T-cell (primary cell): Measurements from ENCODE around the gene PIGS. TPM values are rescaled to one million over a fixed set of nuclear protein-coding genes. Genes with fewer than 3 reads are reported as not detected.

Source experiments
- ATAC-seq, 4 experiments: fragments of 200-7000 bp in 3 of 4; fragments of 150-1000 bp in 1 of 4; cut with Tn5 transposase; replicated peaks in 1 of 4; 1 replicate in 3 of 4; 2 replicates in 1 of 4; pipeline ENCODE4 v1.10.0; 2021; ENCODE audit warnings: moderate library complexity in 3 of 4, mild to moderate bottlenecking in 2 of 4, moderate number of reproducible peaks in 1 of 4
- CTCF ChIA-PET, 2 donors: fragments of 300-600 bp; sonication (Branson Sonifier 250); formaldehyde crosslinking; loops; one replicate each; lab custom pipeline; 2022; ENCODE audit warnings: antibody characterized with exemption in 2 of 2; lab: Charles Lee
- POLR2A ChIA-PET, 2 donors: fragments of 300-600 bp; sonication (Branson Sonifier 250); formaldehyde crosslinking; loops; one replicate each; lab custom pipeline; 2022; ENCODE audit warnings: antibody characterized with exemption in 2 of 2; lab: Charles Lee
- DNase-seq, 35 experiments: peaks; one replicate each; pipeline versions ENCODE4 v3.0.0 to v3.0.0-alpha.2; 2013 to 2023
- H3K27ac ChIP-seq: one replicate; pipeline ENCODE4 v1.5.1; 2013; ENCODE audit warnings: low read length
- H3K27me3 ChIP-seq, 2 experiments: replicated peaks in 1 of 2; 1 replicate in 1 of 2; 2 replicates in 1 of 2; pipeline versions ENCODE4 v1.6.1 to v1.7.0; 2013; ENCODE audit warnings: low read length in 1 of 2, mixed read lengths in 1 of 2; ENCODE audit not compliant: control insufficient read depth in 2 of 2, insufficient read depth in 2 of 2; ENCODE audit errors: extremely low read depth in 1 of 2
- H3K36me3 ChIP-seq, 2 donors: 1 replicate in 1 of 2; 2 replicates in 1 of 2; pipeline versions ENCODE4 v1.6.1 to v1.7.0; 2013; ENCODE audit warnings: low read length in 1 of 2; ENCODE audit not compliant: control insufficient read depth in 2 of 2, insufficient read depth in 1 of 2; ENCODE audit errors: extremely low read depth in 1 of 2
- H3K4me1 ChIP-seq, 2 experiments: 1 replicate in 1 of 2; 2 replicates in 1 of 2; pipeline versions ENCODE4 v1.6.1 to v1.7.0; 2013; ENCODE audit warnings: low read length in 2 of 2, mixed read lengths in 1 of 2; ENCODE audit not compliant: insufficient read depth in 2 of 2, control insufficient read depth in 1 of 2; ENCODE audit errors: extremely low read depth in 1 of 2
- H3K4me3 ChIP-seq, 2 donors: 1 replicate in 1 of 2; 2 replicates in 1 of 2; pipeline versions ENCODE4 v1.5.1 to v1.7.0; 2013; ENCODE audit warnings: mild to moderate bottlenecking in 2 of 2, low read length in 1 of 2, moderate library complexity in 1 of 2; ENCODE audit not compliant: control insufficient read depth in 1 of 2; ENCODE audit errors: extremely low read depth in 1 of 2
- H3K9me3 ChIP-seq: 2 replicates; pipeline ENCODE4 v1.7.0; 2013
- H3K27ac Mint-ChIP-seq, 2 donors: one replicate each; pipeline ENCODE4 v1.8.0; 2020 to 2021; ENCODE audit warnings: mild to moderate bottlenecking in 2 of 2, mixed read lengths in 2 of 2
- H3K27me3 Mint-ChIP-seq, 2 donors: one replicate each; pipeline ENCODE4 v1.8.0; 2021 to 2022; ENCODE audit warnings: mixed read lengths in 2 of 2
- H3K36me3 Mint-ChIP-seq: one replicate; pipeline ENCODE4 v1.8.0; 2021; ENCODE audit warnings: mixed read lengths
- H3K4me1 Mint-ChIP-seq, 3 donors: one replicate each; pipeline ENCODE4 v1.8.0; 2020 to 2022; ENCODE audit warnings: mixed read lengths in 3 of 3, mild to moderate bottlenecking in 1 of 3
- H3K4me3 Mint-ChIP-seq, 3 donors: one replicate each; pipeline ENCODE4 v1.8.0; 2020 to 2022; ENCODE audit warnings: mild to moderate bottlenecking in 3 of 3, mixed read lengths in 3 of 3, moderate library complexity in 3 of 3
- H3K9me3 Mint-ChIP-seq, 3 donors: one replicate each; pipeline ENCODE4 v1.8.0; 2020 to 2022; ENCODE audit warnings: mixed read lengths in 3 of 3
- WGBS: methylation state at CpG from one replicate; pipeline ENCODE4 v1.1.5; 2013; ENCODE audit warnings: missing lambda C conversion rate; ENCODE audit not compliant: insufficient coverage; 5-methylcytosine and 5-hydroxymethylcytosine counted together
- total RNA-seq, 35 experiments: library from RNA in 6 of 35; stranded (reverse) in 6 of 35; fragments of 120-200 nt in 1 of 35; gene quantifications; one replicate each; pipeline versions ENCODE4 v1.2.1 to v1.2.4 and lab custom pipeline; 2013 to 2026

PIGS gene
- total RNA-seq, 5 donors from 2014 or later (not counting 1 experiment from before 2014, with no cell fraction given), result 54.9 to 63.0 (median 60.9) TPM

DNA sequence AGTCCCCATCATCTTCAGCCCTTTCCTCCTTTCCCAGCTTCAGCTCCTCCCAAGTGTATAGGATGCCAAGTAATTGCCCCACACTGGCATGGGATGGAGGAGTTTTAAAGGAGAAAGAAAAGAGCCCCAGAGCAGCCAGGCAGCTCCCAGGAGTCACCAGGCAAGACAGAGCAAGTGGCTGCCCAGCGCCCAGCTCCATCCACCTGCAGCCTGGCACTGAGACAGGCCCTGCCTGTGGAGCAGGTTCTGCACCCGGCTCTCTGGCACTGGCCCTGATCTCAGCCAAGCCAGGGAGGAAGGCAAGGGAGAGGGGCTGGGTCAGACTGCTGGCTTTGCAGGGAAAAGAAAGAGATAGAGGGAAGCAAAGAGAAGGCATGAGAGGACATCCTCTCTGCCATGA is 43.5 kb downstream of the PIGS start:
- no peaks in the 10 kb centered on the region for H3K36me3 Mint-ChIP-seq
- Histone ChIP-seq H3K36me3 (no peaks in the 10 kb centered on the region), H3K4me3 (no peak overlapping the region), H3K9me3 (no peaks in the 10 kb centered on the region), H3K27me3 (peaks cover 0 to 16% of the 10 kb centered on the region in 2 experiments), H3K27ac (no peak overlapping the region), H3K4me1 (no peaks in the 10 kb centered on the region)
- POLR2A ChIA-PET, result no interaction called here
- H3K27ac Mint-ChIP-seq, result no peak overlapping the region
- H3K9me3 Mint-ChIP-seq, result no peaks in the 10 kb centered on the region
- DNase-seq, result no peak
- CTCF ChIA-PET, result no interaction called here
- ATAC-seq, result no peak
- H3K27me3 Mint-ChIP-seq, result peaks cover 0 to 2% of the 10 kb centered on the region in 2 donors
- H3K4me1 Mint-ChIP-seq, result no peaks in the 10 kb centered on the region
- WGBS, result 92% methylated on average over 2 of the region's 2 CpGs
- no peak overlapping the region for H3K4me3 Mint-ChIP-seq

DNA sequence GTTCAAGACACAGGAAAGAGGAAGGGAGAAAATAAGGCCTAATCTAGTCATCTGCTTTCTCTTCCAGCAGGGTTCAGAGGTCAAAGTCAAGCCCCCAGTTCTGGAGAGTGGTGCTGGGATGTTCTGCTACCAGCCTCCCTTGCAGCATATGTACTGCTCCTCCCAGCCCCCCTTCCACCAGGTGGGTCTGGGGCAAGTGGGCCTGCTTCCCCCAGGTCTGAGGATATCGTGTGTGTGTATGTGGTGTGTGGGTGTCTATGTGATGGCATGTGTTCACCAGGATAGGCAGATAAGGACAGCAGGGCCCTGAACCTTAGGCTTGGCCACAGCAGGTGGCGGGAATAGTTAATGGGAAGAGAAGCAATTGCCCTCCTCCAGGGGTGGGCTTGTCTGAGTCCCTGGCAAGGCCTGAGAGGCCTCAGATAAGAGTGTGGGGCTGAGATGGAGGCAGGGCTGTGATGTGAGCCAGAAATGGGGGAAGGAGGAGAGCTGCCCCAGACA is 44.1 kb downstream of the PIGS start:
- Histone ChIP-seq H3K9me3 (no peaks in the 10 kb centered on the region), H3K36me3 (no peaks in the 10 kb centered on the region), H3K4me1 (no peaks in the 10 kb centered on the region), H3K4me3 (no peak overlapping the region), H3K27ac (no peak overlapping the region), H3K27me3 (peaks cover 0 to 11% of the 10 kb centered on the region in 2 experiments)
- ATAC-seq (no peak), DNase-seq (no peak)
- WGBS, result 79% methylated on average over 2 of the region's 2 CpGs
- POLR2A ChIA-PET, result no interaction called here
- H3K4me3 Mint-ChIP-seq, result no peak overlapping the region
- H3K27me3 Mint-ChIP-seq, result peaks cover 0 to 2% of the 10 kb centered on the region in 2 donors
- no peak overlapping the region for H3K27ac Mint-ChIP-seq
- CTCF ChIA-PET, result no interaction called here
- no peaks in the 10 kb centered on the region for H3K4me1 Mint-ChIP-seq
- no peaks in the 10 kb centered on the region for H3K36me3 Mint-ChIP-seq
- H3K9me3 Mint-ChIP-seq, result no peaks in the 10 kb centered on the region

DNA sequence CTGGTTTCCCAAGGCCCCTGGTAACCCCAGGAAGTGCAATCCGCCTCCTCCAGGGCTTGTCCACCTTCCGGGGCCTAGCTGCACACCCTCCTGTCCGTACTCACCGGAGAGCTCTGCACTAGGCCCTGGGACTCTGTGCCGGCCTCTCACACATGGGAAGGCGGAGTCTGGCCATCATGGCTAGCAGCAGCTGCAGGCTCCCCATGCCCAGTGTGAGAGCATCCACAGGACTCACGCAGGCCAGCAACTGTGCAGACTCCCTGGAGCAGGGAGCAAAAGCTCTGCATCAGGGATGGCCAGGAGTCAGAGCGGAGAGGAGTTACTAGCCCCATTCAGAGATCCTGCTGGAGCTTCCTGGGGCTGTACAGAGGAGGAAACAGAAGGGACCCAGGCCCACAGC is 44.9 kb downstream of the PIGS start:
- Histone ChIP-seq H3K4me1 (no peaks in the 10 kb centered on the region), H3K4me3 (no peak overlapping the region), H3K36me3 (no peaks in the 10 kb centered on the region), H3K27ac (no peak overlapping the region), H3K27me3 (peaks cover 0 to 9% of the 10 kb centered on the region in 2 experiments), H3K9me3 (no peaks in the 10 kb centered on the region)
- H3K4me1 Mint-ChIP-seq, result no peaks in the 10 kb centered on the region
- no peak overlapping the region for H3K4me3 Mint-ChIP-seq
- CTCF ChIA-PET, result no interaction called here
- no peaks in the 10 kb centered on the region for H3K36me3 Mint-ChIP-seq
- ATAC-seq (no peak), DNase-seq (no peak)
- H3K27me3 Mint-ChIP-seq, result peaks cover 0 to 2% of the 10 kb centered on the region in 2 donors
- WGBS, result 76% methylated on average over 8 of the region's 8 CpGs
- POLR2A ChIA-PET, result no interaction called here
- H3K27ac Mint-ChIP-seq, result no peak overlapping the region
- no peaks in the 10 kb centered on the region for H3K9me3 Mint-ChIP-seq

DNA sequence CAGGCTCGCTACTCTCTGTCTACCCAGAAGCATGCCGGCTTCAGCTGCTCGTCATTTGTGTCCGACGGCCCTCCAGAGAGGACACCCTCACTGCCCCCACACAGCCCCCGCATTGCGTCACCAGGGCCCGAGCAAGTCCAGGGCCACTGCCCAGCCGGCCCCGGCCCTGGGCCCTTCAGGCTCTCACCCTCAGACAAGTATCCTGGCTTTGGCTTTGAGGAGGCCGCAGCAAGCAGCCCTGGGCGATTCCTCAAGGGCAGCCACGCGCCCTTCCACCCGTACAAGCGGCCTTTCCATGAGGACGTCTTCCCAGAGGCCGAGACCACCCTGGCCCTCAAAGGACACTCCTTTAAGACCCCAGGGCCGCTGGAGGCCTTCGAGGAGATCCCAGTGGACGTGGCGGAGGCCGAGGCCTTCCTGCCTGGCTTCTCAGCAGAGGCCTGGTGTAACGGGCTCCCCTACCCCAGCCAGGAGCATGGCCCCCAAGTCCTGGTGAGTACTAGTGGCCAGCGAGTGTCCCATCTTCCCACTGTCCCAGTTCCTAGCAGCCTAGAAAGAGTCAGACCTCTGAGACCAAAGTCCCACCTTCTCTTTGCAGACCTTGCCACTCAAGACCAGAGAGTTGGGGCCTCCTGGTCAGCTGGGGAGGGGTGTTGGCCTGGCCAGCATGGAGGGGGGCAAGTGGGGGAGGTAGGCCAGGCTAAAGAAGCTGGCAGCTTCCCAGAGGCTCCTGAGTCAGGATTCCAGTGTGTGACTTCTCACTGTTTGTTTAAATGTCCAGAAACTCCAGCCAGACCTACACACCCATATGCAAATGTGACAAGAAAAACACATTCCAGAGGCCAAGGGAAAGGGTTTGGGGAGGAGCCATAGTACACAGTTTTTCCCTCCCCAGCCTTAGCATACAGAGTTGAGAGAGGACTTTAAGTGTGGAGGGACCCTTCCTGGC is 46.6 kb downstream of the PIGS start:
- Mint-ChIP-seq H3K27ac (no peak overlapping the region), H3K27me3 (no peaks in the 10 kb centered on the region), H3K9me3 (no peaks in the 10 kb centered on the region), H3K4me3 (no peak overlapping the region), H3K36me3 (no peaks in the 10 kb centered on the region), H3K4me1 (no peaks in the 10 kb centered on the region)
- DNase-seq (no peak), ATAC-seq (no peak)
- Histone ChIP-seq H3K4me1 (no peaks in the 10 kb centered on the region), H3K27me3 (peaks cover 0 to 4% of the 10 kb centered on the region in 2 experiments), H3K4me3 (no peak overlapping the region), H3K9me3 (no peaks in the 10 kb centered on the region), H3K36me3 (no peaks in the 10 kb centered on the region), H3K27ac (no peak overlapping the region)
- POLR2A ChIA-PET, result no interaction called here
- CTCF ChIA-PET, result interaction anchor here in 1 of 2 donors (0.6 kb wide), 1 partner anchor 110 kb away, joined by 3 read pairs; no protein-coding TSS in a partner anchor
- WGBS, result 87% methylated on average over 23 of the region's 25 CpGs

DNA sequence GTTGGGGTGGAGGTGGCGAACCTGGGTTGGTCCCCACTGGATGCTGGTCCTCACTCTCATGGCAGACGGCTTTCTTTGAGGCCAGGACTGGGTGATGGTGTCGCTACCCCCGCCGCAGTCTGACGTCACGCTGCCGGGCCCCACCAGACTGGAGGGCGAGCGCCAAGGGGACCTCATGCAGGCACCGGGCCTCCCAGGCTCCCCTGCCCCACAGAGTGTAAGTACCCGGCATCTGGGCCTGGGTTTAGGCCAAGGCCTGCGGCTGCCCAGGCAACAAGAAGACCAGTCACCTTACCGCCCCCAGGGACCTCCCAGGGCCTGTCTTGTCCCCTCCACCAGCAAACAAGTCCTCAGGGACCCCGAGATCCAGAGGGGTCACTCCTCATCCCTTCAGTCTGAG is 47.4 kb downstream of the PIGS start:
- DNase-seq (no peak), ATAC-seq (no peak)
- no peaks in the 10 kb centered on the region for H3K9me3 Mint-ChIP-seq
- ChIA-PET CTCF (interaction anchor here in 1 of 2 donors (0.9 kb wide), 1 partner anchor 17 kb away, joined by 3 read pairs; no protein-coding TSS in a partner anchor), POLR2A (no interaction called here)
- Histone ChIP-seq H3K27ac (no peak overlapping the region), H3K27me3 (peaks cover 0 to 4% of the 10 kb centered on the region in 2 experiments), H3K4me1 (no peaks in the 10 kb centered on the region), H3K4me3 (no peak overlapping the region), H3K36me3 (no peaks in the 10 kb centered on the region), H3K9me3 (no peaks in the 10 kb centered on the region)
- 84% methylated on average over 15 of the region's 15 CpGs for WGBS
- H3K27ac Mint-ChIP-seq, result no peak overlapping the region
- no peaks in the 10 kb centered on the region for H3K4me1 Mint-ChIP-seq
- H3K36me3 Mint-ChIP-seq, result no peaks in the 10 kb centered on the region
- no peak overlapping the region for H3K4me3 Mint-ChIP-seq
- H3K27me3 Mint-ChIP-seq, result peaks cover 0 to 2% of the 10 kb centered on the region in 2 donors

DNA sequence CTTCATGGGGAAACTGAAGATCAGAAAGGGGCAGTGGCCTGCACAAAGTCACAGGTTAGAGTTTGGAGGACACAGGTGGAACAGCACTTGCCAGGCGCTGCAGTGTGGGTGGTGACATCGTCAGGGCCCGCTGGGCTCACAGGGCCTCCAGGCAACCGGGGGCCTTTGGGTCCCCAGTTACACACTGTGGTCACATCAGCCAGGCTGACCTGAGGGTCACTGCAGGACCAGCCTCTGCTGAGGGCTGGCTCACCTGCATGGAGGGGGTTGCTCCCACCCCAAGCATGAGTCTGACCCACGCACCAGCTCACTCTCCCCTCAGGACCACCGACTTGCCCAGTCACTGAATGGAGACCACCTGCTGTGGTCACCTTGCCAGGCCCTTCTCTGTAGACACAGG is 48.1 kb downstream of the PIGS start:
- H3K27ac Mint-ChIP-seq, result no peak overlapping the region
- Histone ChIP-seq H3K27ac (no peak overlapping the region), H3K4me3 (no peak overlapping the region), H3K27me3 (peaks cover 0 to 4% of the 10 kb centered on the region in 2 experiments), H3K36me3 (no peaks in the 10 kb centered on the region), H3K4me1 (no peaks in the 10 kb centered on the region), H3K9me3 (no peaks in the 10 kb centered on the region)
- no peaks in the 10 kb centered on the region for H3K36me3 Mint-ChIP-seq
- no peak overlapping the region for H3K4me3 Mint-ChIP-seq
- H3K27me3 Mint-ChIP-seq, result peaks cover 0 to 3% of the 10 kb centered on the region in 2 donors
- ChIA-PET POLR2A (no interaction called here), CTCF (interaction anchor here in 1 of 2 donors (0.9 kb wide), 1 partner anchor 17 kb away, joined by 3 read pairs; no protein-coding TSS in a partner anchor)
- no peak for ATAC-seq
- no peaks in the 10 kb centered on the region for H3K9me3 Mint-ChIP-seq
- DNase-seq, result no peak
- WGBS, result 84% methylated on average over 6 of the region's 6 CpGs
- H3K4me1 Mint-ChIP-seq, result no peaks in the 10 kb centered on the region
